KMS-11 (cell line): ENCODE results near the gene GPR31.

ENCODE experiments used
- H2AFZ ChIP-seq: fragments of 200-600 bp; sonication (generic); 2 replicates; pipeline ENCODE4 v1.6.1; 2016; ENCODE audit warnings: antibody characterized with exemption, mixed run types, low read depth
- H3K27ac ChIP-seq: fragments of 200-600 bp; sonication (generic); 2 replicates; pipeline ENCODE4 v1.6.1; 2016; ENCODE audit warnings: mild to moderate bottlenecking, mixed run types
- H3K27me3 ChIP-seq: fragments of 200-600 bp; sonication (generic); 2 replicates; pipeline ENCODE4 v1.6.1; 2017; ENCODE audit warnings: mild to moderate bottlenecking, low read depth, mixed run types, moderate library complexity; ENCODE audit not compliant: insufficient read depth
- H3K36me3 ChIP-seq: fragments of 200-600 bp; sonication (generic); 2 replicates; pipeline ENCODE4 v1.6.1; 2017; ENCODE audit warnings: mild to moderate bottlenecking, mixed run types; ENCODE audit not compliant: insufficient read depth
- H3K4me1 ChIP-seq: fragments of 200-600 bp; sonication (generic); 2 replicates; pipeline ENCODE4 v1.6.1; 2016; ENCODE audit warnings: mild to moderate bottlenecking, low read depth, mixed run types; ENCODE audit not compliant: poor library complexity, severe bottlenecking
- H3K4me2 ChIP-seq: fragments of 200-600 bp; sonication (generic); 2 replicates; pipeline ENCODE4 v1.7.0; 2016; ENCODE audit warnings: mild to moderate bottlenecking, mixed run types
- H3K4me3 ChIP-seq: fragments of 200-600 bp; sonication (generic); IDR thresholded peaks from 2 replicates; pipeline ENCODE4 v1.6.1; 2017; ENCODE audit warnings: low read depth, low read length, mixed read lengths; ENCODE audit not compliant: insufficient read depth
- H3K79me2 ChIP-seq: fragments of 200-600 bp; sonication (generic); 2 replicates; pipeline ENCODE4 v1.6.1; 2016; ENCODE audit warnings: low read depth, mixed run types; ENCODE audit not compliant: insufficient read depth
- H3K9ac ChIP-seq: fragments of 200-600 bp; sonication (generic); 2 replicates; pipeline ENCODE4 v1.6.1; 2016; ENCODE audit warnings: mild to moderate bottlenecking, mixed run types
- H4K20me1 ChIP-seq: fragments of 200-600 bp; sonication (generic); 2 replicates; pipeline ENCODE4 v1.6.1; 2016; ENCODE audit warnings: mild to moderate bottlenecking, mixed run types; ENCODE audit not compliant: insufficient read depth
- CTCF ChIP-seq: fragments of 200-600 bp; sonication (generic); conservative IDR thresholded peaks from 2 replicates; pipeline ENCODE4 v1.6.1; 2017; ENCODE audit warnings: low read depth, mild to moderate bottlenecking, antibody characterized with exemption, low read length, moderate library complexity, mixed read lengths

The GPR31 gene

GRCh38 chr6:167125410-167125809, 32.4 kb downstream of the GPR31 start:
- Histone ChIP-seq H3K9ac (no peak overlapping the region), H3K27me3 (no peaks in the 10 kb centered on the region), H3K79me2 (no peaks in the 10 kb centered on the region), H4K20me1 (no peaks in the 10 kb centered on the region), H3K4me2 (no peak overlapping the region), H3K4me1 (no peaks in the 10 kb centered on the region), H3K4me3 (no peak overlapping the region), H3K36me3 (no peaks in the 10 kb centered on the region), H2AFZ (no peak overlapping the region), H3K27ac (no peak overlapping the region)
- TF ChIP-seq CTCF = no peak

GRCh38 chr6:167124753-167125152, 33.0 kb downstream of the GPR31 start:
- no peaks in the 10 kb centered on the region for H4K20me1 ChIP-seq
- no peaks in the 10 kb centered on the region for H3K27me3 ChIP-seq
- H2AFZ ChIP-seq = no peak overlapping the region
- H3K4me2 ChIP-seq = no peak overlapping the region
- H3K79me2 ChIP-seq = no peaks in the 10 kb centered on the region
- no peaks in the 10 kb centered on the region for H3K4me1 ChIP-seq
- no peak for TF ChIP-seq CTCF
- no peak overlapping the region for H3K4me3 ChIP-seq
- H3K36me3 ChIP-seq = no peaks in the 10 kb centered on the region
- no peak overlapping the region for H3K27ac ChIP-seq
- H3K9ac ChIP-seq = no peak overlapping the region

DNA sequence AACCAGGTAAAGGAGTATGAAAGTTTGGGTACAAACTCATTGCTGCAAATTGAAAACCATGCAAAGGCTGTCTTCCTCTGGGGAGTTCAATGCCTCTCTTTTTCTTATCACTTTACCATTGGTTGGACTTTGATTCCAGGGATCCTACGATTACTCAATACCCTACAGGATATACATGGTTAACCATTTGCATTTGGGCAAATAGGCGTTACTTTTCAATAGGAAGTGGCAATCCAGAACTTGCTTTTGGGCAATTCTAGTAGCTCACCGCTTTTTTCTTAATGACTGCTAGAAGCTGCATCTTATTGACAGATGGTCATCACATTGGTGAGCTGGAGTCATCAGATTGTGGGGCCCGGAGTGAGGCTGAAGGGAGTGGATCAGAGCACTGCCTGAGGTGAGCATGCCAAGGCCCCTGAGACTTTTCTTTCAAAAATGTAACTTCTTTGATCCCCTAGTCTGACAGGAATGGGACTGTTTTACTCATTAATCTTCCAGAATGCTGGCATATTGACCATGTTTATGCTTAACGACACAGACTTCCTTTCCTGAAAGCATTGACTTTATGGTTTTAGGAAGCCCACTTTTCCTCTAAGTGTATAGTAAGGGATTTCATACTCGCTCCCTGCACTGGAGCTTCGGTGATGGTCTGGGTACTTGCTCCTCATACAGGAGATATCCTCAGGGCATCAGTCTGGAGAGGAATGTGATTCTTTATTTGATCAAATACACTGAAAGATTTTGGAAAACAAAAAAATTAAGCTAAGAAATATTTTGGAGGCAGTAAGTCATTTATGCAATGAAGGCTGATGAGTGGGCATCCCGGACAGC, 34.7 kb downstream of the GPR31 start, which contains the start of gene CCR6:
CCR6 (plus strand) TSS at position 270 of the 831 bp plus-strand sequence. CDS start 13,039 bp downstream, outside the sequence.
- Histone ChIP-seq H3K9ac (no peak within 1 kb of the TSS), H3K27ac (no peak within 1 kb of the TSS), H3K27me3 (no peaks in the 10 kb centered on the region), H2AFZ (no peak within 1 kb of the TSS), H3K4me2 (no peak within 1 kb of the TSS), H4K20me1 (no peaks in the 10 kb centered on the region), H3K4me1 (no peaks in the 10 kb centered on the region), H3K79me2 (no peaks in the 10 kb centered on the region), H3K4me3 (no peak within 1 kb of the TSS), H3K36me3 (no peaks in the 10 kb centered on the region)
- TF ChIP-seq CTCF = no peak

DNA sequence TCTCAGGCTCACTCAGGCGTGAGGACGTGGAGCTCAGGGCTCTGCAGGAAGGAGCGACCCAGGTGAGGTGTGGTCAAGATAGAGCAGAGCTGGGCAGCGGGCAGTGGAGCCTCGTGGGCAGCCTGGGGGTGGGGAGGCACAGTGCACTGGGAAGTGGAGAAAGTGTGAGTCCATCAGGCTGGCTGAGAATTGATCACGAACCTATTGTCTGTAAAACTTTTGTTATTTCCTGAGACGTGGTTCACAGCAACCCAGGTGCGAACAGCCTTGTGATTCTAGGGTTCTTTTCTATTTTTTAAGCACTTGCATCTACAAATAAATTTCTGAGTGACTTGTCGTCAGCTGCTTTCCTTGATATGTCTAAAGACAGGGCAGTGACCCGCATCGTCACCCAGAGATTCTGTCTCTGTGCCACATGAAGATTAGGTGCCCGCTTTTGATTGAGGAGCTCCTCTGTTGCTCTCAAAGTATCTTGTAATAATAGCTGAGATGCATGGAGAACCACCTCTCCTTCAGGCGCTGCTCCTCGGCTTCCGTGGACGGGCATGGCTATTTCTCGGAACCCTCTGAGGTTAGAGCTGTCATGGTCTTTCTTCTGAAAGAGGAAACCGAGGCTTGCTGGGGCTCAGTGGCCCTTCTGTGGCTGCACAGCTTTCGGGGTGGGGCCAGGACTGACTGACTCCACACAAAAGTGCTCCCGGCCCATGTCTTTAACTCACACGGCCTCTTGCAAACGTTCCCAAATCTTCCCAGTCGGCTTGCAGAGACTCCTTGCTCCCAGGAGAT, 35.5 kb downstream of the GPR31 start:
- no peak overlapping the region for H2AFZ ChIP-seq
- no peak for TF ChIP-seq CTCF

More for the DNA sequence above, 35.5 kb downstream of the GPR31 start:
- Histone ChIP-seq H3K4me1 (no peaks in the 10 kb centered on the region), H3K4me2 (no peak overlapping the region), H3K36me3 (no peaks in the 10 kb centered on the region), H3K27ac (no peak overlapping the region), H3K27me3 (no peaks in the 10 kb centered on the region), H4K20me1 (no peaks in the 10 kb centered on the region), H3K79me2 (no peaks in the 10 kb centered on the region), H3K9ac (no peak overlapping the region), H3K4me3 (no peak overlapping the region)
